H1 (cell line): Measurements from ENCODE around the gene LSM4. TPM values are rescaled to one million over a fixed set of nuclear protein-coding genes. Genes with fewer than 3 reads are reported as not detected.
A peak's percentile ranks its signal among the peaks of the same experiment; 100 is the strongest.

Source experiments
- ASH2L ChIP-seq: fragments of 200-600, 300-600 bp; sonication (generic); IDR thresholded peaks from one replicate; pipeline ENCODE4 v1.7.1; 2017; ENCODE audit warnings: low read length
- ATF3 ChIP-seq: IDR thresholded peaks from 2 replicates; pipeline ENCODE4 v1.6.1; 2011; ENCODE audit warnings: low read depth, mild to moderate bottlenecking, low read length; ENCODE audit not compliant: insufficient read depth
- CBX8 ChIP-seq: fragments of 300-800, 300-1000 bp; sonication (generic); IDR thresholded peaks from 2 replicates; pipeline ENCODE4 v1.7.1; 2016; ENCODE audit warnings: low read depth, low read length, borderline replicate concordance
- CTCF ChIP-seq, 3 experiments: IDR thresholded peaks; 1 replicate in 2 of 3; 2 replicates in 1 of 3; pipeline versions ENCODE4 v1.5.1 to v1.6.1; 2011; ENCODE audit warnings: low read length in 3 of 3, mild to moderate bottlenecking in 3 of 3, inconsistent platforms in 2 of 3, low read depth in 1 of 3, moderate library complexity in 1 of 3; ENCODE audit not compliant: insufficient read depth in 1 of 3; ENCODE audit errors: control extremely low read depth in 1 of 3
- E2F6 ChIP-seq: IDR thresholded peaks from 2 replicates; pipeline ENCODE4 v1.6.1; 2012; ENCODE audit warnings: inconsistent platforms
- EGR1 ChIP-seq: IDR thresholded peaks from 2 replicates; pipeline ENCODE4 v1.6.1; 2011; ENCODE audit warnings: low read depth, low read length, borderline replicate concordance
- EZH2 ChIP-seq: fragments of 200-600 bp; sonication (generic); IDR thresholded peaks from 2 replicates; pipeline ENCODE4 v1.7.1; 2012; ENCODE audit warnings: low read depth, mild to moderate bottlenecking, moderate library complexity, low read length, inconsistent platforms; ENCODE audit not compliant: severe bottlenecking
- JUND ChIP-seq: IDR thresholded peaks from 2 replicates; pipeline ENCODE4 v1.6.1; 2011; ENCODE audit warnings: mild to moderate bottlenecking, improper control_type of control experiment, low read length
- KDM1A ChIP-seq: fragments of 200-600, 300-600 bp; sonication (generic); IDR thresholded peaks from 2 replicates; pipeline ENCODE4 v1.7.1; 2016; ENCODE audit warnings: mild to moderate bottlenecking, low read length, borderline replicate concordance
- KDM5A ChIP-seq: fragments of 200-600 bp; IDR thresholded peaks from 2 replicates; pipeline ENCODE4 v1.7.1; 2012; ENCODE audit warnings: mild to moderate bottlenecking, low read length, inconsistent platforms, mixed read lengths
- MAX ChIP-seq: IDR thresholded peaks from 2 replicates; pipeline ENCODE4 v1.6.1; 2012; ENCODE audit warnings: inconsistent platforms
- NANOG ChIP-seq: IDR thresholded peaks from 2 replicates; pipeline ENCODE4 v1.6.1; 2011; ENCODE audit warnings: low read length, low read depth, mild to moderate bottlenecking, inconsistent platforms; ENCODE audit not compliant: insufficient read depth, poor library complexity, severe bottlenecking
- PHF8 ChIP-seq: fragments of 200-600 bp; sonication (generic); conservative IDR thresholded peaks from 2 replicates; pipeline ENCODE4 v1.7.1; 2012; ENCODE audit warnings: low read depth, mild to moderate bottlenecking, inconsistent platforms, low read length, moderate library complexity
- POLR2A ChIP-seq, 2 experiments: IDR thresholded peaks; 1 replicate in 1 of 2; 2 replicates in 1 of 2; pipeline ENCODE4 v1.6.1; 2011; ENCODE audit warnings: low read depth in 2 of 2, low read length in 2 of 2, mild to moderate bottlenecking in 2 of 2; ENCODE audit errors: control extremely low read depth in 1 of 2
- RAD21 ChIP-seq, 2 experiments: IDR thresholded peaks in 1 of 2; conservative IDR thresholded peaks in 1 of 2; 2 replicates each; pipeline ENCODE4 v1.6.1; 2011; ENCODE audit warnings: low read depth in 2 of 2, low read length in 2 of 2, improper control_type of control experiment in 1 of 2, inconsistent platforms in 1 of 2, mild to moderate bottlenecking in 1 of 2, moderate library complexity in 1 of 2
- SIRT6 ChIP-seq: IDR thresholded peaks from one replicate; pipeline ENCODE4 v1.7.1; 2012; ENCODE audit warnings: low read length, inconsistent platforms
- SIX5 ChIP-seq: IDR thresholded peaks from 2 replicates; pipeline ENCODE4 v1.6.1; 2011; ENCODE audit warnings: mild to moderate bottlenecking, low read depth, low read length
- TAF1 ChIP-seq: IDR thresholded peaks from 2 replicates; pipeline ENCODE4 v1.6.1; 2011; ENCODE audit warnings: mild to moderate bottlenecking, low read depth, low read length
- TBP ChIP-seq: IDR thresholded peaks from 2 replicates; pipeline ENCODE4 v1.6.1; 2011; ENCODE audit warnings: low read depth, low read length, improper control_type of control experiment
- polyA plus RNA-seq, 7 experiments: library from polyadenylated mRNA; depleted of rRNA in 3 of 7; stranded (reverse) in 5 of 7; unstranded in 2 of 7; fragments of >200 nt in 5 of 7; fragments of 200-250 nt in 2 of 7; gene quantifications; 1 replicate in 5 of 7; 2 replicates in 1 of 7; 4 replicates in 1 of 7; pipeline versions ENCODE4 v1.2.1 to v1.2.3, GENCODE V29; 2011 to 2013; ENCODE audit warnings: missing spikeins in 2 of 7, mixed read lengths in 2 of 7
- total RNA-seq: library from RNA; stranded (reverse); fragmentation: NEBNext Ultra II Directional; extraction: Animal tissue kit (Norgen Biotek cat#: 25700); gene quantifications from 2 replicates; pipeline ENCODE4 v1.2.1, GENCODE V29; 2021

LSM4 gene
- total and polyA plus RNA-seq, 2 of the 8 experiments (the other 6 are each of a cell fraction or from before 2014, with no cell fraction given): 302 to 319 TPM

- no peak for TF ChIP-seq CTCF (IDR thresholded peaks at IDR 0.05; ENCODE audit: control extremely low read depth in 1 of 3, insufficient read depth in 1 of 3, low read depth in 1 of 3, low read length in 3 of 3)
- TF ChIP-seq RAD21 (IDR thresholded peaks at IDR 0.05 in 1 of 2, conservative IDR thresholded peaks at IDR 0.05 in 1 of 2; ENCODE audit: low read depth in 2 of 2, low read length in 2 of 2): 0 out of 4 replicates have a peak, but pooled peaks of 1 of the 2 experiments have one; percentile 1
- no peak for TF ChIP-seq SIRT6
- TF ChIP-seq TBP: peak; percentile 42; the same call in 1 of the 2 replicates
- TF ChIP-seq KDM1A: no peak
- no peak for TF ChIP-seq CBX8
- peak; percentile 54 to 74 for TF ChIP-seq POLR2A (IDR thresholded peaks at IDR 0.05; ENCODE audit: control extremely low read depth in 1 of 2, low read depth in 2 of 2, low read length in 2 of 2)
- TF ChIP-seq NANOG: no peak
- peak; percentile 24; the same call in 1 of the 2 replicates for TF ChIP-seq EGR1
- TF ChIP-seq ATF3: no peak
- TF ChIP-seq E2F6: no peak
- TF ChIP-seq MAX: peak; percentile 55; the same call in 1 of the 2 replicates
- no peak for TF ChIP-seq JUND
- TF ChIP-seq EZH2: no peak
- no peak for TF ChIP-seq KDM5A
- TF ChIP-seq ASH2L: peak; percentile 56
- TF ChIP-seq TAF1: peak; percentile 6; the same call in 1 of the 2 replicates
- TF ChIP-seq SIX5: no peak
- TF ChIP-seq PHF8: peak; percentile 50; the same call in 1 of the 2 replicates
Measured at GRCh38 chr19:18282021-18282787, 40.7 kb downstream of the LSM4 start (continued).
